SU-DHL-6 (cell line): ENCODE results near the gene MIDN.

Source experiments
- CTCF ChIP-seq: fragments of 200-600 bp; sonication (generic); IDR thresholded peaks from one replicate; pipeline ENCODE4 v1.5.1; 2017; ENCODE audit warnings: antibody characterized with exemption, mild to moderate bottlenecking, low read length, moderate library complexity; ENCODE audit not compliant: insufficient read depth, poor library complexity, severe bottlenecking
- EZH2phosphoT487 ChIP-seq: fragments of 200-600 bp; sonication (generic), shearing (Covaris generic); conservative IDR thresholded peaks from 2 replicates; pipeline ENCODE4 v1.6.1; 2018; ENCODE audit warnings: mild to moderate bottlenecking, antibody characterized with exemption, low read length, moderate library complexity, mixed read lengths

GRCh38 chr19:1230783-1231489, 17.4 kb upstream of the MIDN start:
- TF ChIP-seq CTCF = no peak
- no peak for TF ChIP-seq EZH2phosphoT487
